GM21576 (cell line): ENCODE measurements around the gene NFU1.
"Not testable (repeated sequence)": the region's sequence is repeated elsewhere in the genome, so short reads cannot be mapped to it uniquely, and the experiment has no call there.

Experiments used
- ATAC-seq: cut with Tn5 transposase; IDR thresholded peaks from one replicate; pipeline ENCODE4 v1.9.1; 2021; ENCODE audit warnings: mild to moderate bottlenecking, moderate library complexity; ENCODE audit not compliant: unreplicated experiment

The NFU1 gene

GRCh38 chr2:69389271-69389670, 48.0 kb downstream of the NFU1 start:
- no peak for ATAC-seq

- no peak for ATAC-seq
Observed at GRCh38 chr2:69387770-69388481, 49.3 kb downstream of the NFU1 start.

GRCh38 chr2:69386789-69387734, 50.2 kb downstream of the NFU1 start, which contains the start of gene GFPT1:
Gene GFPT1 (minus strand): TSS chr2:69387227. CDS start chr2:69387071, 156 bp downstream.
- peak; percentile 75 for ATAC-seq

- no peak for ATAC-seq
Observed at GRCh38 chr2:69386360-69386759, 50.9 kb downstream of the NFU1 start.

- no peak for ATAC-seq
Observed at GRCh38 chr2:69385443-69386151, 51.6 kb downstream of the NFU1 start.

- no peak for ATAC-seq
Observed at GRCh38 chr2:69384618-69385081, 52.6 kb downstream of the NFU1 start.

GRCh38 chr2:69383176-69383812, 53.9 kb downstream of the NFU1 start:
- ATAC-seq, result no peak

GRCh38 chr2:69382547-69382946, 54.7 kb downstream of the NFU1 start:
- no peak for ATAC-seq

GRCh38 chr2:69381337-69381737, 55.9 kb downstream of the NFU1 start:
- no peak for ATAC-seq

- ATAC-seq, result no peak
Observed at GRCh38 chr2:69380072-69380917, 56.9 kb downstream of the NFU1 start.

- ATAC-seq, result no peak
Observed at GRCh38 chr2:69376403-69376802, 60.8 kb downstream of the NFU1 start.

- ATAC-seq, result no peak
Observed at GRCh38 chr2:69375494-69376353, 61.5 kb downstream of the NFU1 start.

GRCh38 chr2:69372767-69373166, 64.5 kb downstream of the NFU1 start:
- no peak for ATAC-seq

GRCh38 chr2:69369802-69370201, 67.4 kb downstream of the NFU1 start:
- ATAC-seq, result no peak

GRCh38 chr2:69368588-69368987, 68.6 kb downstream of the NFU1 start:
- ATAC-seq, result no peak

GRCh38 chr2:69359371-69359770, 77.9 kb downstream of the NFU1 start:
- ATAC-seq, result no peak

GRCh38 chr2:69358914-69359313, 78.3 kb downstream of the NFU1 start:
- ATAC-seq, result no peak

- ATAC-seq, result no peak
Observed at GRCh38 chr2:69356471-69356870, 80.8 kb downstream of the NFU1 start.

- ATAC-seq, result not testable (repeated sequence)
Observed at GRCh38 chr2:69354976-69355375, 82.3 kb downstream of the NFU1 start.
